CD4-positive, alpha-beta T cell (primary cell): ENCODE results near the gene ICAM2. TPM values are rescaled to one million over a fixed set of nuclear protein-coding genes. Genes with fewer than 3 reads are reported as not detected.

ENCODE experiments used
- ATAC-seq: fragments of 200-7000 bp; cut with Tn5 transposase; one replicate; pipeline ENCODE4 v1.10.0; 2022; ENCODE audit warnings: mild to moderate bottlenecking; ENCODE audit not compliant: poor library complexity
- CTCF ChIA-PET: fragments of 350-600 bp; sonication (Branson Sonifier 250); formaldehyde crosslinking; loops from one replicate; lab custom pipeline; 2021; ENCODE audit warnings: antibody characterized with exemption, inconsistent platforms; lab: Charles Lee
- POLR2A ChIA-PET: fragments of 350-600 bp; sonication (Branson Sonifier 250); formaldehyde crosslinking; loops from one replicate; lab custom pipeline; 2021; ENCODE audit warnings: antibody characterized with exemption, inconsistent platforms; lab: Charles Lee
- DNase-seq, 14 experiments: peaks; one replicate each; pipeline ENCODE4 v3.0.0-alpha.2; 2013 to 2020; ENCODE audit warnings: mixed read lengths in 2 of 14
- H3K27ac ChIP-seq, 2 donors: one replicate each; pipeline versions ENCODE4 v1.5.1 to v1.7.0; 2013; ENCODE audit warnings: low read length in 2 of 2, low read depth in 1 of 2, mild to moderate bottlenecking in 1 of 2
- H3K27me3 ChIP-seq, 2 experiments: 1 replicate in 1 of 2; 2 replicates in 1 of 2; pipeline versions ENCODE4 v1.6.1 to v1.7.0; 2013; ENCODE audit warnings: low read length in 2 of 2, control low read depth in 1 of 2, mild to moderate bottlenecking in 1 of 2, moderate library complexity in 1 of 2; ENCODE audit not compliant: insufficient read depth in 2 of 2, control insufficient read depth in 1 of 2
- H3K36me3 ChIP-seq: one replicate; pipeline ENCODE4 v1.6.1; 2013; ENCODE audit warnings: low read length, control low read depth; ENCODE audit not compliant: insufficient read depth
- H3K4me1 ChIP-seq: one replicate; pipeline ENCODE4 v1.6.1; 2013; ENCODE audit warnings: low read length, control low read depth; ENCODE audit not compliant: insufficient read depth
- H3K4me3 ChIP-seq: one replicate; pipeline ENCODE4 v1.5.1; 2013; ENCODE audit warnings: mild to moderate bottlenecking, low read length, moderate library complexity
- H3K9me3 ChIP-seq, 2 experiments: 1 replicate in 1 of 2; 2 replicates in 1 of 2; pipeline versions ENCODE4 v1.6.1 to v1.7.0; 2013; ENCODE audit warnings: low read length in 2 of 2, mild to moderate bottlenecking in 2 of 2, control low read depth in 1 of 2, moderate library complexity in 1 of 2; ENCODE audit not compliant: control insufficient read depth in 1 of 2, insufficient read depth in 1 of 2
- H3K27ac Mint-ChIP-seq: one replicate; pipeline ENCODE4 v1.8.0; 2020; ENCODE audit warnings: mixed read lengths
- H3K27me3 Mint-ChIP-seq: one replicate; pipeline ENCODE4 v1.8.0; 2021; ENCODE audit warnings: mixed read lengths
- H3K36me3 Mint-ChIP-seq: one replicate; pipeline ENCODE4 v1.8.0; 2021; ENCODE audit warnings: low read depth, mixed read lengths
- H3K4me1 Mint-ChIP-seq: one replicate; pipeline ENCODE4 v1.8.0; 2021; ENCODE audit warnings: low read depth, mixed read lengths
- H3K4me3 Mint-ChIP-seq: one replicate; pipeline ENCODE4 v1.8.0; 2020; ENCODE audit warnings: mild to moderate bottlenecking, mixed read lengths
- H3K9me3 Mint-ChIP-seq: one replicate; pipeline ENCODE4 v1.8.0; 2020; ENCODE audit warnings: mixed read lengths
- CTCF ChIP-seq: fragments of 200-600 bp; IDR thresholded peaks from one replicate; pipeline ENCODE4 v1.8.0; 2022; ENCODE audit warnings: antibody characterized with exemption, mild to moderate bottlenecking
- intact Hi-C, 2 experiments: fragments of 100-400 bp; cut with DNase I in 1 of 2; cut with micrococcal nuclease in 1 of 2; formaldehyde crosslinking; loops; one replicate each; pipeline versions ENCODE4 v1.15.1 to v1.9.0; 2023 to 2025; cut with DNase I, micrococcal nuclease
- total RNA-seq, 174 experiments: library from RNA in 2 of 174; stranded (reverse) in 2 of 174; gene quantifications; one replicate each; pipeline ENCODE4 v1.2.3 and lab custom pipeline; 2021 to 2026

Gene ICAM2
- total RNA-seq, 2 experiments from 2014 or later, result 50.6 to 54.7 TPM

GRCh38 chr17:64017381-64017980 is 3.0 kb downstream of the ICAM2 start:
- ChIA-PET POLR2A (interaction anchor here (0.7 to 8.0 kb wide), 14 partner anchors 8 to 321 kb away, joined by 3 to 156 read pairs (median 6); partner anchors contain the start of genes DDX42 and PRR29), CTCF (interaction anchor here (1.1 to 3.5 kb wide), 13 partner anchors 10 to 128 kb away, joined by 3 to 93 read pairs (median 6); partner anchors contain the start of genes ERN1, GH1 and PRR29)
- peaks cover 60% of the 10 kb centered on the region for H3K4me1 ChIP-seq
- TF ChIP-seq CTCF, result peak; percentile 38
- Mint-ChIP-seq H3K4me3 (peak overlapping the region; percentile 91), H3K4me1 (peaks cover 81% of the 10 kb centered on the region), H3K27me3 (no peaks in the 10 kb centered on the region), H3K36me3 (peaks cover 52% of the 10 kb centered on the region), H3K9me3 (no peaks in the 10 kb centered on the region), H3K27ac (peak overlapping the region; percentile 100)
- no peaks in the 10 kb centered on the region for H3K9me3 ChIP-seq
- intact Hi-C loops, result loop anchor here in 1 of 2 experiments (2.0 kb wide), 1 partner anchor 19 kb away; the partner anchor contains the start of gene PRR29
- H3K4me3 ChIP-seq, result peak overlapping the region; percentile 97
- peak in 2 of 14 experiments; percentile 52 to 54 for DNase-seq
- no peak for ATAC-seq
- peak overlapping the region; percentile 98 to 99 for H3K27ac ChIP-seq
- peaks cover 8% of the 10 kb centered on the region for H3K36me3 ChIP-seq
- no peaks in the 10 kb centered on the region for H3K27me3 ChIP-seq

GRCh38 chr17:64016974-64017373 is 3.5 kb downstream of the ICAM2 start:
- Mint-ChIP-seq H3K27ac (peak overlapping the region; percentile 100), H3K9me3 (no peaks in the 10 kb centered on the region), H3K4me3 (peak overlapping the region; percentile 87), H3K36me3 (peaks cover 56% of the 10 kb centered on the region), H3K4me1 (peaks cover 78% of the 10 kb centered on the region), H3K27me3 (no peaks in the 10 kb centered on the region)
- H3K9me3 ChIP-seq, result no peaks in the 10 kb centered on the region
- ChIA-PET CTCF (interaction anchor here (0.8 to 3.5 kb wide), 14 partner anchors 10 to 129 kb away, joined by 3 to 93 read pairs (median 6); partner anchors contain the start of genes ERN1, GH1 and PRR29), POLR2A (interaction anchor here (0.7 to 8.0 kb wide), 13 partner anchors 9 to 321 kb away, joined by 3 to 156 read pairs (median 7); partner anchors contain the start of genes DDX42, LIMD2 and PRR29)
- no peak for TF ChIP-seq CTCF
- H3K4me3 ChIP-seq, result peak overlapping the region; percentile 97
- H3K36me3 ChIP-seq, result peaks cover 13% of the 10 kb centered on the region
- no peak for DNase-seq
- H3K4me1 ChIP-seq, result peaks cover 59% of the 10 kb centered on the region
- H3K27me3 ChIP-seq, result no peaks in the 10 kb centered on the region
- H3K27ac ChIP-seq, result peak overlapping the region; percentile 98 to 99
- ATAC-seq, result no peak
- intact Hi-C loops, result loop anchor here (1.0 to 2.0 kb wide), 2 partner anchors 8 to 18 kb away; partner anchors contain the start of gene PRR29 (in 1 of the 2)

- peak overlapping the region; percentile 87 for H3K4me3 Mint-ChIP-seq
- H3K27me3 Mint-ChIP-seq, result no peaks in the 10 kb centered on the region
- ChIA-PET POLR2A (interaction anchor here (0.8 to 8.0 kb wide), 12 partner anchors 9 to 320 kb away, joined by 3 to 156 read pairs (median 8); partner anchors contain the start of genes LIMD2 and PRR29), CTCF (interaction anchor here (0.8 to 3.5 kb wide), 14 partner anchors 10 to 130 kb away, joined by 3 to 93 read pairs (median 6); partner anchors contain the start of genes ERN1, GH1 and PRR29)
- Histone ChIP-seq H3K9me3 (no peaks in the 10 kb centered on the region), H3K27ac (peak overlapping the region; percentile 98 to 99), H3K27me3 (no peaks in the 10 kb centered on the region), H3K4me3 (peak overlapping the region; percentile 97), H3K4me1 (peaks cover 56% of the 10 kb centered on the region), H3K36me3 (peaks cover 19% of the 10 kb centered on the region)
- peaks cover 62% of the 10 kb centered on the region for H3K36me3 Mint-ChIP-seq
- intact Hi-C loops, result loop anchor here (1.0 to 2.0 kb wide), 2 partner anchors 9 to 18 kb away; partner anchors contain the start of gene PRR29 (in 1 of the 2)
- peak in 3 of 14 experiments; percentile 47 to 59 (median 52) for DNase-seq
- H3K4me1 Mint-ChIP-seq, result peaks cover 82% of the 10 kb centered on the region
- H3K27ac Mint-ChIP-seq, result peak overlapping the region; percentile 100
- no peak for ATAC-seq
- no peak for TF ChIP-seq CTCF
- H3K9me3 Mint-ChIP-seq, result no peaks in the 10 kb centered on the region
Observed at GRCh38 chr17:64016231-64016784, 4.1 kb downstream of the ICAM2 start.
